HG03520 (cell line): ENCODE data around the gene TBC1D3C.
"Not testable (repeated sequence)": the region's sequence is repeated elsewhere in the genome, so short reads cannot be mapped to it uniquely, and the experiment has no call there.

Experiments used
- ATAC-seq: cut with Tn5 transposase; IDR thresholded peaks from one replicate; pipeline ENCODE4 v1.9.1; 2021; ENCODE audit warnings: mild to moderate bottlenecking, moderate library complexity; ENCODE audit not compliant: unreplicated experiment

Gene TBC1D3C

GRCh38 chr17:38068534-38068933, at the start of gene TBC1D3C:
TSS of gene TBC1D3C (minus strand) at chr17:38068634. CDS start at chr17:38067066, 1,568 bp downstream.
- ATAC-seq, result not testable (repeated sequence)

- ATAC-seq, result not testable (repeated sequence)
These were observed 30.8 kb upstream of the TBC1D3C start for GRCh38 chr17:38099262-38099661.

GRCh38 chr17:38094059-38094694, 25.7 kb upstream of the TBC1D3C start:
- ATAC-seq, result not testable (repeated sequence)

GRCh38 chr17:38088120-38088519, 19.7 kb upstream of the TBC1D3C start:
- not testable (repeated sequence) for ATAC-seq

GRCh38 chr17:38087344-38087743, 18.9 kb upstream of the TBC1D3C start:
- ATAC-seq, result not testable (repeated sequence)
